Esophagus muscularis mucosa (tissue), 3 donors: ENCODE data around the gene COQ7.

Experiments used
- POLR2A ChIP-seq: fragments of 450-650 bp; IDR thresholded peaks from one replicate; pipeline ENCODE4 v1.6.1; 2017; ENCODE audit warnings: antibody characterized with exemption, moderate library complexity, mild to moderate bottlenecking, low read depth
- POLR2AphosphoS5 ChIP-seq, 2 donors: sonication (generic); formaldehyde crosslinking; IDR thresholded peaks; one replicate each; pipeline ENCODE4 v1.6.1; 2017; ENCODE audit warnings: antibody characterized with exemption in 2 of 2
- TF ChIP-seq, protein P1 (sequence below), 3 experiments: fragments of 200-600 bp in 2 of 3; fragments of 450-650 bp in 1 of 3; sonication (generic) in 2 of 3; IDR thresholded peaks; one replicate each; pipeline ENCODE4 v1.5.1; 2017 to 2019; ENCODE audit warnings: antibody characterized with exemption in 3 of 3, mild to moderate bottlenecking in 2 of 3, moderate library complexity in 1 of 3

GRCh38 chr16:19123535-19124178, 56.2 kb downstream of the COQ7 start:
- TF ChIP-seq, protein P1, sequence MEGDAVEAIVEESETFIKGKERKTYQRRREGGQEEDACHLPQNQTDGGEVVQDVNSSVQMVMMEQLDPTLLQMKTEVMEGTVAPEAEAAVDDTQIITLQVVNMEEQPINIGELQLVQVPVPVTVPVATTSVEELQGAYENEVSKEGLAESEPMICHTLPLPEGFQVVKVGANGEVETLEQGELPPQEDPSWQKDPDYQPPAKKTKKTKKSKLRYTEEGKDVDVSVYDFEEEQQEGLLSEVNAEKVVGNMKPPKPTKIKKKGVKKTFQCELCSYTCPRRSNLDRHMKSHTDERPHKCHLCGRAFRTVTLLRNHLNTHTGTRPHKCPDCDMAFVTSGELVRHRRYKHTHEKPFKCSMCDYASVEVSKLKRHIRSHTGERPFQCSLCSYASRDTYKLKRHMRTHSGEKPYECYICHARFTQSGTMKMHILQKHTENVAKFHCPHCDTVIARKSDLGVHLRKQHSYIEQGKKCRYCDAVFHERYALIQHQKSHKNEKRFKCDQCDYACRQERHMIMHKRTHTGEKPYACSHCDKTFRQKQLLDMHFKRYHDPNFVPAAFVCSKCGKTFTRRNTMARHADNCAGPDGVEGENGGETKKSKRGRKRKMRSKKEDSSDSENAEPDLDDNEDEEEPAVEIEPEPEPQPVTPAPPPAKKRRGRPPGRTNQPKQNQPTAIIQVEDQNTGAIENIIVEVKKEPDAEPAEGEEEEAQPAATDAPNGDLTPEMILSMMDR (IDR thresholded peaks at IDR 0.05) = no peak
- no peak for TF ChIP-seq POLR2A
- no peak for TF ChIP-seq POLR2AphosphoS5 (IDR thresholded peaks at IDR 0.05)
